HepG2 (cell line): ENCODE measurements around the gene DNLZ. TPM values are rescaled to one million over a fixed set of nuclear protein-coding genes. Genes with fewer than 3 reads are reported as not detected.

Source experiments
- ATAC-seq: fragments of 200-7000 bp; cut with Tn5 transposase; 3 replicates; pipeline ENCODE4 v1.9.1; 2020; ENCODE audit warnings: mild to moderate bottlenecking, moderate library complexity
- BruUV-seq: library from RNA; stranded (reverse); fragments of 400-500 nt; replicated peaks from 2 replicates; lab custom pipeline; 2021; lab: Mats Ljungman, UMichigan
- CTCF ChIA-PET: fragments of 300-600 bp; formaldehyde crosslinking; extraction: SDS; loops from one replicate; lab custom pipeline; 2021; ENCODE audit warnings: low total read pairs, inconsistent platforms, low intra/inter-chr PET ratio; lab: Yijun Ruan, JAX
- POLR2A ChIA-PET: fragments of 350-600 bp; sonication (Branson Sonifier 250); formaldehyde crosslinking; loops from one replicate; lab custom pipeline; 2020; ENCODE audit warnings: antibody characterized with exemption, inconsistent platforms; lab: Yijun Ruan, JAX
- DNase-seq: peaks from one replicate; pipeline ENCODE4 v3.0.0-alpha.2; 2015; ENCODE audit warnings: low spot score
- FAIRE-seq: peaks from 3 replicates; lab custom pipeline; 2011; peaks lifted over from hg19 to GRCh38; lab: Jason Lieb, UNC
- H2AFZ ChIP-seq: one replicate; pipeline ENCODE4 v1.6.1; 2011; ENCODE audit warnings: low read length, inconsistent platforms
- H3K27ac ChIP-seq: fragments of 300-600 bp; 3 replicates; pipeline ENCODE4 v1.8.0; 2011; ENCODE audit warnings: mixed run types, mild to moderate bottlenecking, mixed read lengths, low read length, inconsistent platforms; ENCODE audit not compliant: insufficient read depth; ENCODE audit errors: extremely low read length
- H3K27me3 ChIP-seq, 2 experiments: fragments of 200-600 bp in 1 of 2; 2 replicates in 1 of 2; 3 replicates in 1 of 2; pipeline versions ENCODE4 v1.6.0 to v1.8.0; 2011; ENCODE audit warnings: low read length in 2 of 2, mild to moderate bottlenecking in 2 of 2, moderate library complexity in 2 of 2, inconsistent platforms in 1 of 2; ENCODE audit not compliant: insufficient read depth in 2 of 2, control insufficient read depth in 1 of 2
- H3K36me3 ChIP-seq, 2 experiments: fragments of 200-600 bp in 1 of 2; replicated peaks in 1 of 2; 2 replicates in 1 of 2; 3 replicates in 1 of 2; pipeline versions ENCODE4 v1.5.1 to v1.8.0; 2011; ENCODE audit warnings: low read length in 2 of 2, inconsistent platforms in 1 of 2; ENCODE audit not compliant: insufficient read depth in 2 of 2, control insufficient read depth in 1 of 2
- H3K4me1 ChIP-seq: 2 replicates; pipeline ENCODE4 v1.5.1; 2012; ENCODE audit warnings: low read length, inconsistent platforms; ENCODE audit not compliant: insufficient read depth
- H3K4me2 ChIP-seq: 2 replicates; pipeline ENCODE4 v1.6.0; 2011; ENCODE audit warnings: low read depth, low read length, inconsistent platforms
- H3K4me3 ChIP-seq, 3 experiments: fragments of 200-600 bp in 1 of 3; sonication (generic), shearing (Covaris generic) in 1 of 3; replicated peaks in 1 of 3; 2 replicates each; pipeline ENCODE4 v1.5.1; 2011 to 2016; ENCODE audit warnings: low read length in 3 of 3, inconsistent platforms in 2 of 3, low read depth in 2 of 3, mild to moderate bottlenecking in 2 of 3, control low read depth in 1 of 3, mixed read lengths in 1 of 3; ENCODE audit not compliant: insufficient read depth in 1 of 3
- H3K79me2 ChIP-seq: one replicate; pipeline ENCODE4 v1.6.1; 2011; ENCODE audit warnings: low read length, inconsistent platforms; ENCODE audit not compliant: insufficient read depth
- H3K9ac ChIP-seq: 2 replicates; pipeline ENCODE4 v1.6.0; 2011; ENCODE audit warnings: mild to moderate bottlenecking, low read depth, low read length, inconsistent platforms; ENCODE audit not compliant: insufficient read depth
- H3K9me3 ChIP-seq: 2 replicates; pipeline ENCODE4 v1.5.1; 2012; ENCODE audit warnings: mild to moderate bottlenecking, low read length
- H4K20me1 ChIP-seq: 2 replicates; pipeline ENCODE4 v1.6.0; 2011; ENCODE audit warnings: inconsistent platforms, mild to moderate bottlenecking, low read length, moderate library complexity; ENCODE audit not compliant: insufficient read depth
- BRD4 ChIP-seq: sonication (generic); formaldehyde crosslinking; IDR thresholded peaks from 2 replicates; pipeline ENCODE4 v1.4.0; 2020; ENCODE audit warnings: missing genetic modification reagents
- FLYWCH1 ChIP-seq: sonication (generic); formaldehyde crosslinking; IDR thresholded peaks from 2 replicates; pipeline ENCODE4 v1.8.1; 2023; ENCODE audit warnings: mild to moderate bottlenecking, missing genetic modification reagents
- HINFP ChIP-seq: sonication (generic); formaldehyde crosslinking; IDR thresholded peaks from 2 replicates; pipeline ENCODE4 v1.4.0; 2020; ENCODE audit warnings: low read depth, mild to moderate bottlenecking, missing genetic modification reagents
- HMG20A ChIP-seq: IDR thresholded peaks from 2 replicates; pipeline ENCODE4 v1.6.1; 2016; ENCODE audit warnings: borderline replicate concordance
- PLRG1 ChIP-seq: fragments of 450-650 bp; conservative IDR thresholded peaks from 2 replicates; pipeline ENCODE4 v1.6.1; 2016
- POLR2AphosphoS2 ChIP-seq: IDR thresholded peaks from 2 replicates; pipeline ENCODE4 v1.6.1; 2011; ENCODE audit warnings: low read depth, low read length, improper control_type of control experiment
- SYNCRIP ChIP-seq: fragments of 200-400 bp; formaldehyde crosslinking; IDR thresholded peaks from 2 replicates; pipeline ENCODE4 v1.6.1; 2018; ENCODE audit warnings: mild to moderate bottlenecking, low read depth, low read length; ENCODE audit not compliant: insufficient read depth
- ZFP90 ChIP-seq: sonication (generic); formaldehyde crosslinking; IDR thresholded peaks from 2 replicates; pipeline ENCODE4 v1.8.0; 2022; ENCODE audit warnings: missing genetic modification reagents, mild to moderate bottlenecking, inconsistent platforms, borderline replicate concordance
- ZNF496 ChIP-seq: sonication (generic); formaldehyde crosslinking; IDR thresholded peaks from 2 replicates; pipeline ENCODE4 v1.8.1; 2023; ENCODE audit warnings: mild to moderate bottlenecking, moderate library complexity, missing genetic modification reagents; ENCODE audit not compliant: insufficient replicate concordance
- ZNF552 ChIP-seq: sonication (generic); formaldehyde crosslinking; IDR thresholded peaks from 2 replicates; pipeline ENCODE4 v1.9.0; 2022; ENCODE audit warnings: missing genetic modification reagents, mild to moderate bottlenecking, borderline replicate concordance
- ZNF598 ChIP-seq: sonication (generic); formaldehyde crosslinking; IDR thresholded peaks from 2 replicates; pipeline ENCODE4 v1.5.1; 2020; ENCODE audit warnings: mild to moderate bottlenecking, missing genetic modification reagents, borderline replicate concordance
- ZNF737 ChIP-seq: sonication (generic); formaldehyde crosslinking; IDR thresholded peaks from 2 replicates; pipeline ENCODE4 v1.5.0; 2020; ENCODE audit warnings: missing genetic modification reagents, mild to moderate bottlenecking, borderline replicate concordance
- WGBS: methylation state at CpG from one replicate; pipeline ENCODE4 v1.1.6; 2017; ENCODE audit warnings: low lambda C conversion rate; 5-methylcytosine and 5-hydroxymethylcytosine counted together
- in situ Hi-C: cut with HindIII; loops from 2 replicates; pipeline ENCODE4 v1.10.0; 2017; ENCODE audit warnings: low pct_unique_long_range_greater_than_20kb; ENCODE audit not compliant: extremely low pct_ligation_motif_present
- intact Hi-C: fragments of 100-400 bp; cut with micrococcal nuclease; formaldehyde crosslinking; loops from one replicate; pipeline ENCODE4 v1.10.0; 2022; ENCODE audit not compliant: unreplicated experiment
- polyA plus RNA-seq, 8 experiments: library from polyadenylated mRNA; depleted of rRNA in 3 of 8; stranded (reverse) in 7 of 8; unstranded in 1 of 8; fragments of >200 nt; fragmentation: Illumina TruSeq in 4 of 8; extraction: Trizol in 4 of 8; gene quantifications; 2 replicates each; pipeline versions ENCODE4 v1.2.1 to v1.2.3, GENCODE V29; 2011 to 2016; ENCODE audit warnings: low read depth in 4 of 8, missing spikeins in 1 of 8, mixed read lengths in 1 of 8; ENCODE audit not compliant: insufficient read depth in 1 of 8
- total RNA-seq, 5 experiments: library from RNA; depleted of rRNA; stranded (reverse); fragments of >200 nt; fragmentation: Illumina TruSeq; extraction: Trizol; gene quantifications; 2 replicates each; pipeline ENCODE4 v1.2.3, GENCODE V29; 2016; ENCODE audit warnings: low read depth in 1 of 5

Gene DNLZ
- total and polyA plus RNA-seq, 2 of the 13 experiments (the other 11 are each of a cell fraction or from before 2014, with no cell fraction given) = 3.4 to 8.0 TPM

- FAIRE-seq = no peak
- CTCF ChIA-PET = no interaction called here
- no peak overlapping the region for H3K27ac ChIP-seq
- H3K36me3 ChIP-seq = no peaks in the 10 kb centered on the region
- ATAC-seq = no peak
- H2AFZ ChIP-seq = no peak overlapping the region
- POLR2A ChIA-PET = no interaction called here
- H3K9me3 ChIP-seq = no peaks in the 10 kb centered on the region
- TF ChIP-seq ZNF737 (CRISPR knock-in tag) (no peak), HINFP (CRISPR knock-in tag) (no peak), BRD4 (CRISPR knock-in tag) (no peak), ZNF496 (CRISPR knock-in tag) (no peak), FLYWCH1 (no peak), POLR2AphosphoS2 (no peak), ZNF552 (CRISPR knock-in tag) (no peak), PLRG1 (no peak), HMG20A (CRISPR knock-in tag) (no peak), ZFP90 (CRISPR knock-in tag) (no peak), SYNCRIP (no peak), ZNF598 (CRISPR knock-in tag) (no peak)
- BruUV-seq = no TSS peak
- no peak overlapping the region for H3K9ac ChIP-seq
- peaks cover 31% of the 10 kb centered on the region for H3K4me1 ChIP-seq
- DNase-seq = no peak
- no peaks in the 10 kb centered on the region for H4K20me1 ChIP-seq
- peaks cover 17 to 52% of the 10 kb centered on the region in 2 experiments; a peak in 4 of 5 replicates for H3K27me3 ChIP-seq
- intact Hi-C loops = no loop called here
- H3K79me2 ChIP-seq = no peaks in the 10 kb centered on the region
- no peak overlapping the region for H3K4me2 ChIP-seq
- 30% methylated on average over 5 of the region's 12 CpGs for WGBS
- in situ Hi-C loops = loop anchor here (25.0 kb wide), 1 partner anchor 304 kb away; no protein-coding TSS in a partner anchor
- no peak overlapping the region for H3K4me3 ChIP-seq
Measured at GRCh38 chr9:136333045-136333444, 30.5 kb downstream of the DNLZ start.
